NCI-H1436 (cell line): ENCODE data around the gene ZNF532.
"Not testable (repeated sequence)": the region's sequence is repeated elsewhere in the genome, so short reads cannot be mapped to it uniquely, and the experiment has no call there.

ENCODE experiments used
- DNase-seq: peaks from one replicate; lab custom pipeline; 2025; lab: John Stamatoyannopoulos, UW

ZNF532 gene

GRCh38 chr18:58898010-58898799 is 33.5 kb downstream of the ZNF532 start:
- no peak for DNase-seq

GRCh38 chr18:58900015-58900649 is 35.5 kb downstream of the ZNF532 start:
- DNase-seq = no peak

DNA sequence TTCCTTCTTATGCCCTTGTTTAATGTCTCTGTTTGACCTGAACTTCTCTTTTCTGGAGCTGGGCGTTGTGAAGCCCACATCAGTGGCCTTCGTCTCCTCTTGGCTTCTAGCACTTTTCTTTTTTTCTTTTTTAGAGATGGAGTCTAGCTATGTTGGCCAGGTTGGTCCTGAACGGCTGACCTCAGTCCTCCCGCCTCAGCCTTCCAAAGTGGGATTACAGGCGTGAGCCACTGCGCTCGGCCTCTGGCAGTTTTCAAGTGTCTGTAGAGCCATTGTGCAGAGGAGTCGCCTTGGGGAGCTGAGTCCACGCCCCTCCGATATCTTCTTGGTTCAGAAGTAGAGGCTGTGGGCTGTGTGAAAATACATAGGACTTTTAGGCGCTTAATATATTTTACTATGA is 36.5 kb downstream of the ZNF532 start:
- no peak for DNase-seq

- no peak for DNase-seq
These were observed 37.1 kb downstream of the ZNF532 start for GRCh38 chr18:58901783-58902182.

DNA sequence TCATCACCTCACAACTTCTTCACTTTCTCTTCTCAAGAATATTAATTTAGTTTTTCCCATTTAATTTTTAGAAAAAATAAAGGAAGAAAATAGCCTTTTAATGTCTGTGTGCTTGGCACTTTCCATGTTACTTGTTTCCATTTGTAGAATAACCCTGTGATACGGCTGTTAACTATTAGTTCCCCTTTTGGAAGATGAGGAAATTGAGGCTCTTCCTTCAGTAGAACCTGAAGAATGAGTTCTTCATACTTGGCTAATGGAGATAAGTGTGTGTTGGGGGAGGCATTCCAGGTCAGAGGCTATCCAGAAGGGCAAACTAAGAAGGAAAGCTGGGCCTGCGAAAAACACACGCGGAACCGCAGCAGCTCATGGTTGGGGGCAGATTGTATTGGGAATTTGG is 38.3 kb downstream of the ZNF532 start:
- DNase-seq = no peak

DNA sequence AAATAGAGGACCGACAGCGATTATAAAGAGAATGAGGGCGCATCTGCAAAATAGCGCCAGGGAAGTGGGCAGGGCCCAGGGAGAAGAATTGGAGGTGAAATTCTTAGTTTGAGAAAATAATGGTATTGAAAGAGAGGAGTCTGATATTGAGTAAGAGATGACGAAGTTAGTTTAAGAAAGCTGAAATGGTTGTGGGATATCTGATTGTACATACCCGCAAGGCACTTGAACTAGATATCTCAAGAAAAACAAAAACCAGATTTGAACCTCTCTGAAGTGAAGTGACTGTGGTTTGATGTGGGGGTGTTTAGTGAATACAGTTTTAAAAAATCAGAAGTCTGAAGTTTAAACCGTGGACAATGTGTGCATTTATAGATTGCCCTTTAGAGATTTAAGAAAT is 38.9 kb downstream of the ZNF532 start:
- no peak for DNase-seq

GRCh38 chr18:58905777-58906428 is 41.2 kb downstream of the ZNF532 start:
- DNase-seq = no peak

DNA sequence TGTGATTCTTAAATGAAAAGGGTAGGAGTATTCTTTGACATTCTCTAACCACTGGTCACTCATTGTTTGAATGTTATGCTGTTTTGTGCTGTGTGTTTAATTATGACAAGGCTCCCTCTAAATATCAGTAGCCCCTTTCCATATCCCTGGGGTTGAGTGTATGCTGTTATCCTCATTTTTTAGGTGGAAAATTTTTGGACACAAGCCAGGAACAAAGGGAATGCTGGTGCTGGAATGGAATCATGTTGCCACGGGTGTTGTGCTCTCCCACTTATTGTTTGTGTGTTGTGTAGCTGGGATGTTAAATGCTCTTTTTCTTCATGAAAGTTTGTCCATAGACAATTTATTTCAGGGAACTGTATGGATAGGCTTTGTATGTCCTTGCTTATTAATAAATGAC is 43.3 kb downstream of the ZNF532 start:
- no peak for DNase-seq

DNA sequence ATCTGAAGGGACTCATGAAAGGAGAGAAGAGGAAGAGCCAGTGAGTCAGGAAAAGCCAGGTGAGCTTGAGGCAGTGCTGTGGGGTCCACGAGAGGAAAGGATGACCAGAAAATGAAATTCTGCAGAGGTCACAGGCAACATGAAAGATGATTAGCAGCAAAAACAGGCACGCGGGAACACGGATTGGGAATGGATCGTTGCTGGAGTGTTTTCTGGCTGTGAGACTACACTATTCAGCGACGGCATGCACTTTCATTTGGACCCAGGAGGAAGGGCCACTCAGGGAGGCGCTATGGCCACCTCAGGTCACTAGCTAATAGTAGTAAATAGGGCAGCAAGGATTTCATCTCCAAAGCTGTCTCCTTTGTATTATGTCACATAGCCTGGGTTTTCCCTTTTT is 44.8 kb downstream of the ZNF532 start:
- DNase-seq = no peak

- DNase-seq = no peak
These were observed 46.6 kb downstream of the ZNF532 start for GRCh38 chr18:58911241-58911640.

GRCh38 chr18:58911766-58912165 is 47.1 kb downstream of the ZNF532 start:
- DNase-seq = no peak

DNA sequence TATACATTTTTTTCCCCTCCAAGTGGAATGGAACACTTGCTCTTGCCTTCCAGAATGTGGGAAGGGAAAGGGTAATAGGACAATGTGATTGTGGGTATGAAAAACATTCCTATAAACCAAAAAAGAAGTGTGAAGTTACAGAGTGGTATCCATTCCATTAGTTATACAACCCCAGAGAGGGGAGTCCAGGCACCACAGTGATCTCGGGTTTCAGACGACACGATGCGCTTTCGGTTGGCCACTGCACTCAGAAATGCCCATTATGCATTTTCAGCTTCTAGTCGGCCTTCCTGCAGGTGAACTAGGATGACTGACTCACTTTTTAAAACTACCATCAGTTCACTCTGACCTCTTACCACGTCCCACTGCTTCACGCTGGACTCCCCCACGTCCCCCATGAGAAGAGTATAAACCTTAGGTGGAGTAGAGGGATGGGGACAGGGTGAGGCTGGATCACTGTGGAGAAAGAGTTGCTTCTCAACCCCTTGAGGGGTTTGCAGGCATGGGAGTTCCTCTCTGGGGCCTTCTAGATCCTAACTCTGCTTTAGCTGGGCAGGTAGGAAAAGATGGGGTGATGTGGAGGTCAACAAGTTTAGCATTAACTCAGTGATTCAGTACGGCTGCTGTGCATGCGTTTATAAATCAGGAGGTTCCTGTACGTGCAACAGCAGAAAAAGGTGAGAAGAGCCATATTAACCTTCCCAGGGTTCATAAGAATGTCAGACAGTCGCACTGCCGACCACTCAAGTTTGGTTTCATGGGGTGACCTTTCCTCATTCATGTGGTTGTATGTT is 50.5 kb downstream of the ZNF532 start:
- no peak for DNase-seq

GRCh38 chr18:58915995-58916394 is 51.3 kb downstream of the ZNF532 start:
- no peak for DNase-seq

GRCh38 chr18:58919934-58920333 is 55.3 kb downstream of the ZNF532 start:
- not testable (repeated sequence) for DNase-seq

DNA sequence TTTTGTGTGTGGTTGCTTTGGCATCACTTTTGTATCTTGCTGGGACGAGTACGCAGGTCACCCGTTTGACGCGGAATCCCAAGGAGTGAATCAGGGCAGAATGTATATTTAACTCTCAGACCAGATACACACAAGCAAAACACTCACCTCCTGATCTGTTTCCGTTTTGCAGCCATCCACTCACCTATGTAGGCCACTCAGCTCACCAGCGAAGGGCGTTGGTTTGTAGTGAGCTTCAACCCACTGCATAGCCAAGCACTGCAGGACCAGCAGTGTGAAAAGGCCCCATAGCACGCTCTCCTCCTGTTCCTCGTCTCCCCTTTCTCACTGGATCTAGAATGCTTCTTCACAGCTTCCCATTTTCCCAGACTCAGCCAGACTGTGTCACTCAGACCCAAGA is 58.3 kb downstream of the ZNF532 start:
- no peak for DNase-seq

GRCh38 chr18:58924473-58924872 is 59.8 kb downstream of the ZNF532 start:
- DNase-seq = no peak

GRCh38 chr18:58927659-58928058 is 63.0 kb downstream of the ZNF532 start:
- no peak for DNase-seq

GRCh38 chr18:58928386-58928785 is 63.7 kb downstream of the ZNF532 start:
- DNase-seq = no peak

- DNase-seq = no peak
These were observed 64.5 kb downstream of the ZNF532 start for GRCh38 chr18:58929206-58929605.

DNA sequence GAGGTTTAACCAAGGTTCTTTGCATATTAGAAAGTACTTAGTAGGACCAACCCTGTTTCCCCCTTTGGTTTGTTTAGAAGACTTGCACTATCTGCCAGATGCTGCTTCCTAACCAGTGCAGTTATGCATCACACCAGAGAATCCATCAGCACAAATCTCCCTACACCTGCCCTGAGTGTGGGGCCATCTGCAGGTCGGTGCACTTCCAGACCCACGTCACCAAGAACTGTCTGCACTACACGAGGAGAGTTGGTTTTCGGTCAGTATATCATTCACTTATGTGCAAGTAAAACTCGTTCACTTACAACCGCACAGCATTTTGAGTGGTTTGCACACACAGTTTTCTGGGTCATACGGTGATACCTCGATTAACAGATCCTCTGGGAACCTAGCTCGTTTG is 69.7 kb downstream of the ZNF532 start:
- DNase-seq = no peak

DNA sequence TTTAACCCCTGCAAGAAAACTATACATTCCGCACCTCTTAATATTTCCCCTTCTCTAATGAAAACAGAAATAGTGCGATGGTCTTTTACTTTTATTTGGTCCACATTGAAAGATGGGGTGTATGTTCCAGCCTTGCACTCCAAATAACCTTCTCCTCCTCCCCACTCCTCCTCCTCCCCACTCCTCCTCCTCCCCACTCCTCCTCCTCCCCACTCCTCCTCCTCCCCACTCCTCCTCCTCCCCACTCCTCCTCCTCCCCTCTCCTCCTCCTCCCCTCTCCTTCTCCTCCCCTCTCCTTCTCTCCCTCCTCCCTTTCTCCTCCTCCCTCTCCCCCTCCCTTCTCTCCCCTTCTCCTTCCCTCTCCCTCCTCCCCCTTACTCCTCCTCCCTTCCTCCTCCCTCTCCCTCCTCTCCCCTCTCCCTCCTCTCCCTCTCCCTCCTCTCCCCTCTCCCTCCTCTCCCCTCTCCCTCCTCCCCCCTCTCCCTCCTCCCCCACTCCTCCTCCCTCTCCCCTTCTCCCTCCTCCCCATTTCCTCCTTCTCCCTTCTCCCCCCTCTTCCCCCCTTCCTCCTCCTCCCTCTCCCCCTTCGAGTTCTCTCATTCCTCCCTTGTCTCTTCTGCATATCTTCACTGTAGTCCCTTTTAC is 70.4 kb downstream of the ZNF532 start:
- no peak for DNase-seq
